Activated CD4-positive, alpha-beta T cell treated with anti-CD3 and anti-CD28 coated beads for 1 hour (primary cell): ENCODE results near the gene SLCO4A1.

ENCODE experiments used
- DNase-seq: peaks from one replicate; pipeline ENCODE4 v3.0.0-alpha.2; 2020

Gene SLCO4A1, protein sequence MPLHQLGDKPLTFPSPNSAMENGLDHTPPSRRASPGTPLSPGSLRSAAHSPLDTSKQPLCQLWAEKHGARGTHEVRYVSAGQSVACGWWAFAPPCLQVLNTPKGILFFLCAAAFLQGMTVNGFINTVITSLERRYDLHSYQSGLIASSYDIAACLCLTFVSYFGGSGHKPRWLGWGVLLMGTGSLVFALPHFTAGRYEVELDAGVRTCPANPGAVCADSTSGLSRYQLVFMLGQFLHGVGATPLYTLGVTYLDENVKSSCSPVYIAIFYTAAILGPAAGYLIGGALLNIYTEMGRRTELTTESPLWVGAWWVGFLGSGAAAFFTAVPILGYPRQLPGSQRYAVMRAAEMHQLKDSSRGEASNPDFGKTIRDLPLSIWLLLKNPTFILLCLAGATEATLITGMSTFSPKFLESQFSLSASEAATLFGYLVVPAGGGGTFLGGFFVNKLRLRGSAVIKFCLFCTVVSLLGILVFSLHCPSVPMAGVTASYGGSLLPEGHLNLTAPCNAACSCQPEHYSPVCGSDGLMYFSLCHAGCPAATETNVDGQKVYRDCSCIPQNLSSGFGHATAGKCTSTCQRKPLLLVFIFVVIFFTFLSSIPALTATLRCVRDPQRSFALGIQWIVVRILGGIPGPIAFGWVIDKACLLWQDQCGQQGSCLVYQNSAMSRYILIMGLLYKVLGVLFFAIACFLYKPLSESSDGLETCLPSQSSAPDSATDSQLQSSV

DNA sequence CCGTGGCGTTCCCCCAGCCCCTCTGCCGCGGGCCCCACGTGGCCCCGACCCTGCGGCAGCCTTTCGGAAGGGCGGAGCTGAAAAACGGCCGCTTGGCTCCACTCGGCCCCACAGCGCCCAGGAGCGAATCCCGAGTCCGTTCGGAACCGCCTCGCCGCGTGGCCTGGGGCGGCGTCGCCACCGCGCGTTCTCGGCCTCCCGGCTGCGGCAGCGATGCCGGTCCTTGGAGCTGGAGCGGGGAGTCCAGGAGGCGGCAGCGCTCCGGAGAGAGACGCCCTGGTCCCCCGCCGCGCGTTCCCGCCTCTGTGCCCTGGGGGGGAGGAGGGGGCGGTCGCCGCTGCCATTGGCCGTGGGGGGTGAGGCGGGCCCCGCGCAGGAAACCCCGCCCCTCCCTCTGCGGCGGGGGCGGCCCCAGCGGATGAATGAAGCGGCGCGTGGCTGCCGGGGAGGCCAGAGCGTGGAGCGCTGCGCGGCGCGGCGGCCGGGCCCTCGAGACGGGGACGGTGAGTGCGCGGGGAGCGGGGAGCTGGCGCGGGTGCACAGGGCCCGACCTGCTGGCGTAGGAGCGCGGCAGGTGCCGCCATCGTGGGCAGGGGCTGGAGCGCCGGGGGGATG, at the start of gene SLCO4A1:
Gene SLCO4A1, plus strand, starts transcription at position 453 of the 615 bp plus-strand sequence. CDS start 13,952 bp downstream, outside the sequence.
- DNase-seq = peak; percentile 74

GRCh38 chr20:62592506-62593177, 49.7 kb upstream of the SLCO4A1 start:
- no peak for DNase-seq

GRCh38 chr20:62593616-62594015, 48.7 kb upstream of the SLCO4A1 start:
- no peak for DNase-seq

DNA sequence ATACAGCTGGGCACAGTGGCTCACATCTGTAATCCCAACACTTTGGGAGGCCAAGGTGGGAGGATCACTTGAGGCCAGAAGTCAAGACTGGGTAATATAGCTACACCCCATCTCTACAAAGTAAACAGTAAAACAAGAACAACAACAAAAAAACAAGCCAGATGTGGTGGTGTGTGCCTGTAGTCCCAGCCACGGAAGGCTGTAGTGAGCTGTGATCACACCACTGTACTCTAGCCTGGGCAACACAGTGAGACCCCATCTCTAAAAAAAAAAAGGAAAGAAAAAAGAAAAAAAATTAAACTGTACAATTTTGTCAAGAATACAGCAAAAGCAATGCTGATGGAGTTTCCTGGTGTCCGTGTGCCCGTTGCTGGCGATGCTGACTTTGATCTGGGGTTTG, 47.2 kb upstream of the SLCO4A1 start:
- no peak for DNase-seq

GRCh38 chr20:62595491-62595890, 46.8 kb upstream of the SLCO4A1 start:
- DNase-seq = no peak

- DNase-seq = no peak
Measured at GRCh38 chr20:62596486-62596885, 45.8 kb upstream of the SLCO4A1 start.

DNA sequence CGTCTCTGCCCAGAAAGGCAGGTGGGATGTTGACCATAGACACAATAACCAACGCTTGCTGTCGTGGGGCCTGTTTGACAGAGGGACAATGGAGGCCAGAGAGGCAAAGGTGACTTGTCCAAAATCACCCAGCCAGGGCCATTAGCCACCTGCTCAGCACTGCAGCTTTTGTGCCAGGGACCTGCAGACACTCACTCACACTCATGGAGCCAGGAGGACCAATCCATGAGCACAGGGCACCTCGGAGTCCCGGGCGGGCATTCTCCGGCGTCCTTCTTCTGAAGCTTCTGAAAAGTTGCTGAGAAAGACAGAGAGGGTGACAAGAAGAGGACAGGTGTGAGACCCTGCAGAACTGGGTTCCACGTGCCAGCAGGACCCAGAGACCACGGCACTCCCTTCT, 45.4 kb upstream of the SLCO4A1 start:
- DNase-seq = no peak

DNA sequence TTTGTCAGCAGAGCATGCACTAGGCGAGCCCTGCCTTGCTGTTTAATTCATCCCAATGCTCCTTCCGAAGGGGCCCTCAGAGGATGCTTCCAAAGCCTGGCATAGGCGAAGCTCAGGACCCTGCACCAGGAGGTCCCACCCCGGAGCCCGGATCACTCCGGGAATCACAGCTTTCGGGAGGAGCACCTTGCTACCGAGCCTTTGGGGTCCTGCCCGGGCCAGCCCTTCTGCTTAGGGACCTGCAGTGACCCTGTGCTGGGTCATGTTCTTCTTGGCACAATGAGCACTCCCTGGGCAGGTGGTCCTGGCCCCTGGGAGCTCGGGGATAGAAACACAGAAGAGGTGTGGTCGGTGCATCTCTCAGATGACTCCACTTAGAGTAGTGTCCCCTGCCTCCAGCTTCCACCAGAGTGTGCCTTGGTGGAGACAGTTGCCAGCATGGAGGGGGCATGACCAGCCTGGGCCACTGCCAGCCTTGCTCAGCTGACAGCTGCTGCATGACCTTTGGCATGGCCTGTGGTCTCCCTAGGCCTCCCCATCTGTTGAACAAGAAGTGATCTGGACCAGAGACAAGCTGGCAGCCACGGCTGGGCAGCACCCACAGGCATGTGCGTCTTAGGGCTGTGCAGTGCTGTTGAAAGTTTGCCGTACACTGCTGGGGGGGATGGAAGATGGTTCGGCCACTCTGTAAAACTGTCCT, 44.7 kb upstream of the SLCO4A1 start:
- DNase-seq = no peak

DNA sequence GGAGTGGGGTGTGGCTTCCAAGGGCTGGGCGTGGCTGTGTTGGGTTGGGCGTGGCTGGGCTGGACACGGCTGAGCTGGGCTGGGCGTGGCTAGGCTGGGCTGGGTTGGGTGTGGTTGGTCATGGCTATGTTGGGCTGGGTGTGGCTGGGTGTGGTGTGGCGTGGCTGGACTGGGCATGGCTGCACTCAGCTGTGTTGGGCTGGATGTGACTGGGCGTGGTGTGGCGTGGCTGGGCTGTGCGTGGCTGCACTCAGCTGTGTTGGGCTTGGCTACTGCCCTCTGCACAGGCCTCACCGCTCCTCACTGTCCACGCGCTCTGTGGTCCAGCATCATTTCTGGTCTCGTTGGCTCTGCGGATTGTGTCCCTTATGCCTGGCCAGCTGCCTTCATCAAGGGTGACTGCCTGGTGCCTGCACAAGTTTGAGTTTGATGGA, 43.5 kb upstream of the SLCO4A1 start:
- no peak for DNase-seq

GRCh38 chr20:62599216-62600110, 42.8 kb upstream of the SLCO4A1 start:
- DNase-seq = no peak

- DNase-seq = no peak
Measured at GRCh38 chr20:62601172-62601571, 41.1 kb upstream of the SLCO4A1 start.

- no peak for DNase-seq
Measured at GRCh38 chr20:62601714-62602113, 40.6 kb upstream of the SLCO4A1 start.

- DNase-seq = no peak
Measured at GRCh38 chr20:62602550-62602949, 39.8 kb upstream of the SLCO4A1 start.

DNA sequence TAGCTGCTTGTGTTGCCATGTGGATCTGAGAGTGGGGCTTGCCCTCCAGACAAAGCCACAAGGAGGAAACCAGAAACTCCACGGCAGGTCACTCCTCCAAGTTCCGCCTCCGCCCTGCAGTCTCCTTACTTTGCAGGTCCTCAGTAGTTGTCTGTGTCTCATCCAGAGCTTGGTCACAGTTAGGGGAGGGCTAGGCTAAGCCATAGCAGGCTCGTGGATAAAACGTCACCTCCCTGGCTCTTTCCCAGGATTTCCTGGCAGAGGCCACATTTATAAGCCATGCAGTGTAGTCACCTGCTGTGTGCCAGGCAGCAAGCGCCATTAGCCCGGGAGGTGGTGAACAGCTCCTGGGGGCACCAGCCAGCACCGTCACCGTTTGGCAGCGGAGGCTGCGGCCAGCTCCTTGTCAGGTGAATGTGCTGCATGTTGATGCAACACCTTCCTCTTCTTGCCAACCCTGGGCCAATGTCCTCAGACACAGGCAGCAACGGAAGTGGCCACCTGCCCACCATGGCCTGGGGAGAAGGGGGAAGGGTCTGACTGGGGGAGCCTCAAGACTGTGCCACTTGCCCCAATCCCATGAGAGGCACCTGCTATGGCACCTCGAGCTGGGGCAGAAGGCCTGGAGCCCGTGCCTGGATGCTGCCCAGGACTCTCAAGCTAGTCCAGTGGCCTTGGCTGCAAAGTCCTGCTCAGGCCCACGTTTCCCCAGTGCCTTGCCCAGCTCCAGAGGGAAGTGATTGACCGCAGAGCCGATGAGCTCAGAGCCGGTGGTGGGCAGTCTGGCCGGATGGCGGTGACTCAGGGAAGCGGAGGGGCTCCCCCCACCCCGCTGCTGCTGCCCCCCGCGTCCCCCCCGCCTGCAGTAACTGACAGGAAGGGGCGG, 39.0 kb upstream of the SLCO4A1 start:
- no peak for DNase-seq

GRCh38 chr20:62603907-62604785, 38.2 kb upstream of the SLCO4A1 start:
- DNase-seq = no peak

- DNase-seq = no peak
Measured at GRCh38 chr20:62604796-62605195, 37.5 kb upstream of the SLCO4A1 start.

- no peak for DNase-seq
Measured at GRCh38 chr20:62605236-62605943, 36.9 kb upstream of the SLCO4A1 start.

- DNase-seq = no peak
Measured at GRCh38 chr20:62606016-62606415, 36.3 kb upstream of the SLCO4A1 start.
